Body of pancreas (tissue), 4 donors: Measurements from ENCODE around the gene COMP. TPM values are rescaled to one million over a fixed set of nuclear protein-coding genes. Genes with fewer than 3 reads are reported as not detected.

ENCODE experiments used
- ATAC-seq: fragments of 150-250 bp; one replicate; pipeline ENCODE4 v1.9.1; 2016
- DNase-seq, 4 donors: peaks; one replicate each; pipeline ENCODE4 v3.0.0-alpha.2; 2019
- H3K27ac ChIP-seq, 4 donors: fragments of 200-600 bp; sonication (generic); 1 replicate in 3 of 4; 2 replicates in 1 of 4; pipeline versions ENCODE4 v1.5.1 to v1.6.1; 2016 to 2019; ENCODE audit warnings: mild to moderate bottlenecking in 1 of 4, mixed read lengths in 1 of 4, moderate library complexity in 1 of 4
- H3K27me3 ChIP-seq, 2 donors: fragments of 200-600 bp; sonication (generic); one replicate each; pipeline ENCODE4 v1.6.0; 2016; ENCODE audit warnings: mild to moderate bottlenecking in 1 of 2
- H3K36me3 ChIP-seq, 2 donors: fragments of 200-600 bp; sonication (generic); replicated peaks in 1 of 2; 2 replicates each; pipeline ENCODE4 v1.5.1; 2016; ENCODE audit warnings: low read depth in 2 of 2; ENCODE audit not compliant: insufficient read depth in 1 of 2
- H3K4me1 ChIP-seq: fragments of 200-600 bp; sonication (generic); one replicate; pipeline ENCODE4 v1.6.0; 2016
- H3K4me3 ChIP-seq, 2 donors: fragments of 200-600 bp; sonication (generic); 1 replicate in 1 of 2; 2 replicates in 1 of 2; pipeline ENCODE4 v1.5.1; 2016 to 2019
- H3K9me3 ChIP-seq, 3 donors: fragments of 200-600 bp; sonication (generic); 1 replicate in 2 of 3; 2 replicates in 1 of 3; pipeline ENCODE4 v1.5.1; 2016
- POLR2A ChIP-seq, 3 donors: fragments of 450-650 bp; IDR thresholded peaks; one replicate each; pipeline ENCODE4 v1.6.1; 2016; ENCODE audit warnings: antibody characterized with exemption in 3 of 3, mild to moderate bottlenecking in 2 of 3
- WGBS, 2 donors: methylation state at CpG; one replicate each; pipeline ENCODE4 v1.1.5; 2017; 5-methylcytosine and 5-hydroxymethylcytosine counted together
- intact Hi-C: fragments of 100-400 bp; cut with DNase I; formaldehyde crosslinking; loops from one replicate; pipeline ENCODE4 v1.15.1; 2023
- total RNA-seq, 2 donors: library from RNA; depleted of rRNA; stranded (reverse); fragments of >200 nt; gene quantifications; one replicate each; pipeline ENCODE4 v1.1.0, GENCODE V29; 2016
- TF ChIP-seq, protein P1 (sequence below), 7 experiments: fragments of 450-650 bp in 4 of 7; fragments of 200-600 bp in 3 of 7; sonication (generic) in 3 of 7; IDR thresholded peaks; one replicate each; pipeline ENCODE4 v1.5.1; 2016 to 2019; ENCODE audit warnings: antibody characterized with exemption in 7 of 7

Gene COMP
- total RNA-seq, 2 donors from 2014 or later = 0.33 to 6.0 TPM

DNA sequence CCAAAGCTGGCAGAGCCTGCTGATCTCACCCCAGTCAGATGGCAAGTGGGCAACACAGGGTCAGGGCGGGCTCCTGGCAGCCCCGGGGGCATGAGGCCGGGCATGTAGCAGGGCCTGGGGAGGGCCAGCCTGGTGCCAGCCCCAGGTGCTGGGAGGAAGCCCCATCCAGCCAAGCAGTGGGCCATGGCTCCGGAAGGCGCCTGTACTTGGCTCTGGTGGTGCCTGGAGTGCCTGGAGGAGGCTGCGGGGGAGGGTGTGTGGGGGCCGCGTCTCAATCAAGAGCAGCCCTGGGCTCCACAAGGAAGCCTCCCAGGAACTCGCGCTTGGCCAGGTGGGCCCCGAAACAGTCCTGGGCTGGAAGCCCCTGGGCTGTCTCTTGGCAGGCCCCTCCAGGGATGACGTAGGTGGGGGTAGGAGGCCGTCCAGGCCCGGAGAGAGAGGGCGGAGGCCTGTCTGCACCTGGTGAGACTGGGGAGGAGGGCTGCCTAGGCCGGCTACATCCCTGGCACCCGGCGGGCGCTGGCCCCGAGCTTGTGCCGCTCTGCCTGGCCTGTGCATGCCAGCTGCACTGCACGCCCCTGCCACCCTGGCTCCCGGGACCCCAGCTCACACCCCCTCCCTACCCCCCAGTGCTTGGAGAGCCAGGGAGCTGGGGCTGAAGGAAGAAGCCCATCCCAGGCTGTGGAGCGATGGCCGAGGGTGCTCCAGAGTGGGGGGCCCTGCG, 45.9 kb downstream of the COMP start:
- Histone ChIP-seq H3K9me3 (no peaks in the 10 kb centered on the region), H3K27me3 (no peaks in the 10 kb centered on the region), H3K4me1 (peaks cover 37% of the 10 kb centered on the region), H3K36me3 (no peaks in the 10 kb centered on the region), H3K27ac (no peak overlapping the region), H3K4me3 (no peak overlapping the region)
- WGBS, 2 donors = 83 to 94% methylated on average over 3 to 17 of the region's 26 CpGs
- intact Hi-C loops = no loop called here
- ATAC-seq (no peak), DNase-seq (no peak)
- TF ChIP-seq POLR2A (IDR thresholded peaks at IDR 0.05) = no peak
- TF ChIP-seq, protein P1, sequence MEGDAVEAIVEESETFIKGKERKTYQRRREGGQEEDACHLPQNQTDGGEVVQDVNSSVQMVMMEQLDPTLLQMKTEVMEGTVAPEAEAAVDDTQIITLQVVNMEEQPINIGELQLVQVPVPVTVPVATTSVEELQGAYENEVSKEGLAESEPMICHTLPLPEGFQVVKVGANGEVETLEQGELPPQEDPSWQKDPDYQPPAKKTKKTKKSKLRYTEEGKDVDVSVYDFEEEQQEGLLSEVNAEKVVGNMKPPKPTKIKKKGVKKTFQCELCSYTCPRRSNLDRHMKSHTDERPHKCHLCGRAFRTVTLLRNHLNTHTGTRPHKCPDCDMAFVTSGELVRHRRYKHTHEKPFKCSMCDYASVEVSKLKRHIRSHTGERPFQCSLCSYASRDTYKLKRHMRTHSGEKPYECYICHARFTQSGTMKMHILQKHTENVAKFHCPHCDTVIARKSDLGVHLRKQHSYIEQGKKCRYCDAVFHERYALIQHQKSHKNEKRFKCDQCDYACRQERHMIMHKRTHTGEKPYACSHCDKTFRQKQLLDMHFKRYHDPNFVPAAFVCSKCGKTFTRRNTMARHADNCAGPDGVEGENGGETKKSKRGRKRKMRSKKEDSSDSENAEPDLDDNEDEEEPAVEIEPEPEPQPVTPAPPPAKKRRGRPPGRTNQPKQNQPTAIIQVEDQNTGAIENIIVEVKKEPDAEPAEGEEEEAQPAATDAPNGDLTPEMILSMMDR (IDR thresholded peaks at IDR 0.05) = no peak

GRCh38 chr19:18743784-18744418, 47.2 kb downstream of the COMP start:
- DNase-seq (no peak), ATAC-seq (no peak)
- no peaks in the 10 kb centered on the region for H3K36me3 ChIP-seq
- H3K27ac ChIP-seq = peak overlapping the region in 3 of 4 donors; percentile 75 to 86 (median 80)
- no peaks in the 10 kb centered on the region for H3K27me3 ChIP-seq
- H3K9me3 ChIP-seq = no peaks in the 10 kb centered on the region
- TF ChIP-seq, protein P1 (IDR thresholded peaks at IDR 0.05) = no peak
- no peak for TF ChIP-seq POLR2A (IDR thresholded peaks at IDR 0.05)
- peaks cover 40% of the 10 kb centered on the region for H3K4me1 ChIP-seq
- no peak overlapping the region for H3K4me3 ChIP-seq
- 85 to 93% methylated on average over 8 to 17 of the region's 36 CpGs for WGBS, 2 donors
- intact Hi-C loops = no loop called here

GRCh38 chr19:18742838-18743783, 48.0 kb downstream of the COMP start:
- H3K36me3 ChIP-seq = no peaks in the 10 kb centered on the region
- H3K4me3 ChIP-seq = no peak overlapping the region
- WGBS, 2 donors = 47 to 89% methylated on average over 5 to 36 of the region's 38 CpGs
- TF ChIP-seq, protein P1 (IDR thresholded peaks at IDR 0.05) = no peak
- TF ChIP-seq POLR2A (IDR thresholded peaks at IDR 0.05) = no peak
- no peaks in the 10 kb centered on the region for H3K9me3 ChIP-seq
- DNase-seq = peak; percentile 42 to 72 (median 66)
- H3K4me1 ChIP-seq = peaks cover 40% of the 10 kb centered on the region
- H3K27me3 ChIP-seq = no peaks in the 10 kb centered on the region
- ATAC-seq = peak; percentile 47
- intact Hi-C loops = no loop called here
- peak overlapping the region; percentile 25 to 86 (median 78) for H3K27ac ChIP-seq

DNA sequence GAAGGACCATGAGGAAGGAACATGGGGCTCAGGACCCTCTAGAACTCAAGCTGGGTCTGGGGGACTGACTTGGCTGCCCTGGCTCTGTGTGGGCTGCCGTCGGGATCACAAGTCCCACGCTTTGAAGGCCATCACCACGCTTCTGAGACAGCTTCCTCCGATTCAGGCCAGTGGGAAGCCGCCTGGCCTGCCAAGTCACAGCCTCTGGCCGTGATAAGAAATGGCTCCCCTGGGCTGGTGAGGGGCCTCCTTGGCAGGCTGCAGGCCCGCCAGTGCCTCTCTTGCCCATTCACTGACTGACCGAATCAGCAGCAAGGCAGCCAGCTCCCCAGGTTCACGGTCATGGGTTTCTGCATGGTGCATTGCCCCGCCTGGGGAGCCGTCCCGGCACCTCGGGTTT, 48.8 kb downstream of the COMP start:
- no peak for TF ChIP-seq POLR2A (IDR thresholded peaks at IDR 0.05)
- TF ChIP-seq, protein P1 (IDR thresholded peaks at IDR 0.05) = no peak
- H3K27me3 ChIP-seq = no peaks in the 10 kb centered on the region
- H3K36me3 ChIP-seq = no peaks in the 10 kb centered on the region
- no peak for ATAC-seq
- no peak for DNase-seq
- peak overlapping the region; percentile 56 to 86 (median 78) for H3K27ac ChIP-seq
- H3K4me3 ChIP-seq = no peak overlapping the region
- H3K9me3 ChIP-seq = no peaks in the 10 kb centered on the region
- intact Hi-C loops = no loop called here
- 89 to 100% methylated on average over 3 to 12 of the region's 14 CpGs for WGBS, 2 donors
- H3K4me1 ChIP-seq = peaks cover 47% of the 10 kb centered on the region
